IPS-18c (cell line): ENCODE results near the gene LRBA.

Experiments
- H3K4me3 ChIP-seq: 2 replicates; pipeline ENCODE4 v1.7.0; 2013; ENCODE audit warnings: low read depth, mild to moderate bottlenecking, low read length, moderate library complexity; ENCODE audit not compliant: insufficient read depth
- H3K9me3 ChIP-seq: one replicate; pipeline ENCODE4 v1.6.1; 2013; ENCODE audit warnings: mild to moderate bottlenecking, low read length, moderate library complexity; ENCODE audit not compliant: control insufficient read depth, insufficient read depth

LRBA gene

DNA sequence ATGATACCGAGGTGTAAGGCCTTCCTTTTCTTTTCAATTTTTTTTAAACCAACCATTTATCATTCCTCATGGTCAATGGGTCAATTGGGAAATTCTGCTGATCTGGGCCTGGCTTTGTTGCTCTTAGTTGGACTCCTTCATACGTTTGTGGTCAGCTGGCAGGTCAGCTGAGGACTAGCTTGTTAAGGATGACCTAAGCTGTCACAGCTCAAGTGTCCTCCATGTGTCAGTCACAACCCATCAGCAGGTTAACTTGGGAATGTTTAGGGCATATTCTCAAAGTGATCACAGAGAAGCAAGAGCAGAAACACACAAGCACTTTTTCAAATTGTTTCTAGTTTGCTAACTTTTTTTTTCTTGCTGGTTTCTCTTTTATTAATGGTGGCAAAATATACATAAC, 550.6 kb downstream of the LRBA start:
- H3K9me3 ChIP-seq, result no peaks in the 10 kb centered on the region
- H3K4me3 ChIP-seq, result no peak overlapping the region

DNA sequence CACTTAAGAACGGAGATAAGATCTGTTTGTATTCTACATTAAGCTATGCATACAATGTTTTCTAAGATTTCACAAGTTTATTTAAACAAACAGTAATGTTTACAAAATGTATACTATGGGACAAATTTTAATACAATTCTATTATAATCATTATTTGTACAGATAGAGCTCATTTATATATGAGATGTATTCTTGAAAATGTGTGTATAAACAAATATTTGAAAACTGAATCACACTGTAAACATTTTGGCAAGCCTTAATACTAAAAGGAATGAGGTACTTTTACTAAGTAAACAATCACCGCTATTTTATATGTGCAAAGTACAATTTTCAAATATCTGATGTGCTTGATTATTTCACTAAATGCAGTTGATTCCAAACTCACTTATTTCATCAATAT, 552.3 kb downstream of the LRBA start:
- no peaks in the 10 kb centered on the region for H3K9me3 ChIP-seq
- no peak overlapping the region for H3K4me3 ChIP-seq

DNA sequence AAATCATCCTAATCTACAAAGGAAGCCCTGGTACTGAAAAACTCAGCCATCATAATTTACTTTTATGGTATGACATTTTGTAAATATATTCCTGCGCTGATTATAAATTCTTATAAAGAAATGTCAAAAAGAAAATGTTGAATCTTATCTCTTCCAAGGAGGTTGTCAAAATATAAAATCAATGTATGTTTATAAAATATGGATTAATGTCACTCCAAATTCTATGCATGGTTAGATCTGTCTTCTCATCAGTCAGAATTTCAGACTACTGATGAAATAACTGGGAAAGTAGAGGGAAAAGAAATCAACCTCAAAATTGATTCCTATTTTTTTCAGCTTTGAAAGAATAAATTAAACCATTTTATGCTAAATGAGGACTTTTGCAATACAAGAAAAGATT, 553.1 kb downstream of the LRBA start:
- H3K9me3 ChIP-seq, result no peaks in the 10 kb centered on the region
- no peak overlapping the region for H3K4me3 ChIP-seq

DNA sequence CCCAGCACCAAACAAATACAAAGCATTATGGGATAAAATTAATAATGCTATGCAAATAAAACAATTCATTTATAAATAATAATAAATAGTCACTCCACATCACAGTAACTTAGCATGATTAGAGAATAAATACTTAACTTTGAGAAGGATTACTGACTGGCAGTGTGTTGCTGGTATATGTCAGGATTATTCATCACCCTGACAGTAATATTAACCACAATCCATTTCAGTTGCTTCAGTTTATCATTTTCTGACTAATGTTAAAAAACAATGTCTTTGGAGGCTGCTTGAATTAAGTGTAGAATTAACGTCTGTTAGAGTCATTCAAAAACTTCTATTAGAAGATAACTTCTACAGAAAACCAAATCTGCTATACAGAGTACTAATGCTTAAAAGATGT, 557.3 kb downstream of the LRBA start:
- Histone ChIP-seq H3K4me3 (no peak overlapping the region), H3K9me3 (no peaks in the 10 kb centered on the region)

DNA sequence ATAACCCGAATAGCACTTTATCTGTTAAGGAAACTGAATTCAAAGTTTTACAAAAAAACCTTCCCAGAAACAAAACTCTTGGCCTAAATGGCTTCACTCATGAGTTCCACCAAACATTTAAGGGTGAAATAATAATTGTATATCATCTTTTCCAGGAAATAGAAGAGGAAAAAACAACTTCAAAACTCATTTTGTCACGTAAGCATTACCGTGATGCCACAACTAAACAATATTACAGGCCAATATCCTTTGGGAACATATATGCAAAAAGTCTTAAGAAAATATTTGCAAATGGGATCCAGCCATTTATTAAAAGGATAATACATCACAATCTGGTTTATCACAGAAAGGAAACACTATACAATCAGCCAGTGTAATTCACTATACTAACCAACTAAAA, 563.2 kb downstream of the LRBA start:
- Histone ChIP-seq H3K9me3 (no peaks in the 10 kb centered on the region), H3K4me3 (no peak overlapping the region)

DNA sequence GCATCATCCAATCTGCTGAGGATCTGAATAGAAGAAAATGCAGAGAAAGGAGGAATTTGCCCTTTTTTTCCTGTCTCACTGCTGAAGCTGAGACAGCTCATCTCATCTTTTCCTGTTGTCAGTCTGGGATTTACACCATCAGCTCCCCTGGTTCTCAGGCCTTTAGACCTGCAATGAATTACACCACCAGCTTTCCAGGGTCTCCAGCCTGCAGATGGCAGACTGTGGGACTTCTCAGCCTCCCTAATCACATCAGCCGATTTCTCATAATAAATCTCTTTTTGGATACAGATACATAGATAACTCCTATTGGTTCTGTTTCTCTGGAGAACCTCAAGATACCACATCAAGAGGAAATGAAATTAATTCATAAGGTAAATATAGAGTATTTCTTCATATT, 567.7 kb downstream of the LRBA start:
- no peaks in the 10 kb centered on the region for H3K9me3 ChIP-seq
- no peak overlapping the region for H3K4me3 ChIP-seq

DNA sequence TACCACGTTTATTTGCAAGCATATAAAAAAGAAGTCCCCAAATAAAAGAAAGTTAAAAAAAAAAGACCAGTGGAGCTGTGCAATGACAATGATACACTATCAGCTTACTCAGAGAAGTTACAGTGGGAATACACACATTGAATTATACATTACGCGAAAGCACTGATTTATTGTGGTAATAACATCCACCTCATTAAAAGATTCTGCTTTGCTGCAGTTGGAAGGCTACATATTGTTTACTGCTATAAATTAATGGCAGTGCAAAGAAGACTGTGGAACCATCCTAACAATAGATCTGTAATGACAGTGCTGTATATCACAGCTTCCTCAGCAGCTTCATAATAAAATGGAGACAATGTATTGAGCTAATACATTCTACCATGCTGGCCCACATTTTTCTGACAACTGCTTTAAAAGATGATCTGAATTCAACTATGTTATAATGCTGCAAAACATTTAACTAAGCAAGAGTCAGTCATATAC, 575.6 kb downstream of the LRBA start:
- Histone ChIP-seq H3K4me3 (no peak overlapping the region), H3K9me3 (no peaks in the 10 kb centered on the region)

DNA sequence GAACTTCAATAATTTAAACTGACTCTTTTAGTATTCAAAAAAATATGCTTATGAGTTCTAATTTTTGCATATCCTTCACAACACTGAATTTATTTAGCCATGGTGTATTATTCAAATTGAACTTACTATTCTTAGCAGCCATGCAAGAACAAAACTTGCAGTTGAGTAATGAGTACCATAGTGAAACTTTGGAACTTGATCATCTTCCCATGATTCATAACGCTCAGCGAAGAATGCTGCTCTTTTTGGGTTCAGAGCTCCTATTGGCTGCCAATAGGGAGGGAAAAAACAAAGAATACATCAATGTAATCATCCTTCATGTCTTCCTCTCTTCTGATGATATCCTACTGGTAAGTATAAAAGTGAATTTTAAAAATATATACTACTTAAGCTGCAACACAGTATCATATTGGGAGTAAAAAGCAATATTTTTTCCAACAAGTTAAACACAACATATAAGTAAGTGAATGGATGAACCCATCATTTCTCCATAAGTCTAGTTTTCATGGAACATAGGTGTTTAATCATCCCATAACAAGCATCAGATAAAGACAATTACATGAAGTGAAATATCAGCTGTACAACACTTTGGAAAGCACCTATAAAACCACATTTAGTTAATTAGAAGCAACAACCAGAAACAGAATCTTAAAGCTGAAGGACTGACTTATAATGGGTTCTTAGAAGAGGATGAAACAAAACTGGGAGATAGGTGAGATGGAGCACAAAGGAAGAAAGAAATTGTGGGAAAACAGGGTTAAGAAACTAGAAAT, 578.3 kb downstream of the LRBA start:
- Histone ChIP-seq H3K9me3 (no peaks in the 10 kb centered on the region), H3K4me3 (no peak overlapping the region)

DNA sequence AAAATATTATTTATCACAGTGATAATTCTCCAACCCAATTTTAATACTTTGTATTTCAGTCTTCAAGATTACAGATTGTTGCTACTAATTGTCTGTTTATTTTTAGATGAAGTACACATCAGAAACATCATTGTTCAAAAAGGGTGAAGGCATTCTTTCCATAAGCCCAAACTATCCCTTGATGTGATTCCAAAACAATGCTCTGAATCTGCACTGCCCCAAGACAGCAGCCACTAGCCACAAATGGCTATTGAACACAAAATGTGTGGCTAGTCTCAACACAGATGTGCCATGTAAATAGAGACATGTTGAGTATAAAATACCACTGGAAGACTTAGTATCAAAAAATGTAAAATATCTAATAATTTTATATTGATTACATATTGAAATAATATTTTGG, 583.9 kb downstream of the LRBA start:
- no peaks in the 10 kb centered on the region for H3K9me3 ChIP-seq

DNA sequence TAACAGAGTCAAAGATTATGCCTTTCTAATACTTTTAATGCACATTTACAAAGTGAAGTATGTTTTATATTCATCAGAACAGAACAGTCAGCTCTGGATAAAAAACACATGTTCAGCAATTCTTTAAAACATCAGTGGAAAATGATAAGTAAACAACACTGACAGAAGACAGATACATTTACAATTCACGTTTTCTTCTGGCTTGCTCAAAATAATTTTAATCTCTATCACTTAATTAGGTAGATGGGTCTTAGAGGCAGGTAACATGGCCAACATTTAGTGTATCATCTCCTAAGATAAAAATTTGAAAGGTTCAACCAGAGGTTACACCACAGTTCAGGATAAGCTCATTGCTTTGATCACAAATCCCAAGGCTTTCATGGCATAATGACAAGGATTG, 589.9 kb downstream of the LRBA start:
- H3K4me3 ChIP-seq, result no peak overlapping the region

More for the DNA sequence above, 583.9 kb downstream of the LRBA start:
- no peak overlapping the region for H3K4me3 ChIP-seq

DNA sequence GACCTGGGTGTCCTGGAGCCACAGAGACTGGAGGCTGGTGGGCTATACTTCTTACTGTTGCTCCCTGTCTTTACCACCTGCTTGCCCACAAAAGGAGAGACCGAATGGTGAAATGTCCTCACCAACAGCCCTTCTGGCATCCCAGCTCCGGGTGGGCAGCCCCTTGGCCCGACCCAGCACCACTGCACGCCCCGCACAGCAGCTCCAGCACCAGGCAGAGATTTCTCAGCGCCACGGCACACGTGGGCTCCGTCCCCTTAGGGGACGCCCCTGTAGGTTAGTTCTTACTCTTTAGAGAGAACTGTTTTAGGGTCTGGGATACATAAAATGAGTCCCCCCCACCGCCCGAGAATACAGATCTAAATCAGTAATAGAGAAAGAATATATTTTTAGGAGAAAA, 591.6 kb downstream of the LRBA start:
- Histone ChIP-seq H3K4me3 (no peak overlapping the region), H3K9me3 (peaks cover 2% of the 10 kb centered on the region)

More for the DNA sequence above, 589.9 kb downstream of the LRBA start:
- H3K9me3 ChIP-seq, result peaks cover 2% of the 10 kb centered on the region

DNA sequence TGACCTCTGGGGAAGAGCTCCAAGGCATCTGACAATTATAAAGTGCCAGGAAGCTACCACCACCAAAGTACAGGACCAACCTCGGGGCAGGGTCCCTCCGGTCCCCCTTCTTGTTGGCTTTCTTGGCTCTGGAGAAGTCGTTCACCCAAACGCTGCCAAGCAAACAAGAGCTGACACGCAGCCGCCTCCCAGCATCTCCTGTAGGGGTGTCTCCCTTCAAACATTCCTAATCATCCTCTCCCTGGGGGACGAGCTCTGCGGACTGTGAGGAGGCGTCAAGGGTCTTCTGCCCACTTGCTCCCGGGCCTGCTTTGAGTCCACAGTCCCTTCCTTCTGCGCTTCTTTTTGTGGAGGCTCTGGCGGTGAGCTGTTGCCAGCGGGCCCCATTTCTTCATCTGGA, 592.0 kb downstream of the LRBA start:
- Histone ChIP-seq H3K9me3 (peaks cover 2% of the 10 kb centered on the region), H3K4me3 (no peak overlapping the region)

DNA sequence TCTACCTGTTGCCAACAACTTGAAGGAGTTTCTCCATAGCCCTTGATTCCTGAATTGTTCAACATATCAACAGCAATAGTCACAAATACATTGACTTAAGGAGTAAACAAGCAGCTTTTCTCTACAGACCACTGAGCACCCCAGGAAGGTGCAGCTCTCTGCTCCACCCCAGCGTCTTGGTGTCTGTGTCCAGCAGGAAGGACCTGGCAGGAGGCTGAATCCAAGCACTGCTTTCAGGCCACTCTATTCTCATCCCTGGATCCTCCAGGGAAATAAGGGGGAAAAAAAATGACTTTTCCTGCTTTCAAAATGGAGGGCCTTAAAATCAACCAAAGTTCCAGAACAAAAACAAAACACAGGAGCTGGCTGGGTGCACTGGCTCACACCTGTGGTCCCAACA, 593.5 kb downstream of the LRBA start:
- Histone ChIP-seq H3K9me3 (peaks cover 2% of the 10 kb centered on the region), H3K4me3 (no peak overlapping the region)

DNA sequence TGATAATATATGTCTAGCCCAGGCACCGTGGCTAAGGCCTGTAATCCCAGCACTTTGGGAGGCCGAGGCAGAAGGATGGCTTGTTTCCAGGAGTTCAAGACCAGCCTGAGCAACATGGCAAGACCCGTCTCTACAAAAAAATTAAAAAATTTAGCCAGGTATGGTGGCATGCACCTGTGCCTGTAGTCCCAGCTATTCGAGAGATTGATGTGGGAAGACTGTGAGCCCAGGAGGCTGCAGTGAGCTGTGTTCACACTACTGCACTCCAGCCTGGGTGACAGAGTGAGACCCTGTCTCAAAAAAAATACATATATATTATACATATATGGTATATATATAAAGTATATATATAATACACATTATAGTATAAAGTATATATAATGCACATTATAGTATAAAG, 595.1 kb downstream of the LRBA start:
- Histone ChIP-seq H3K4me3 (no peak overlapping the region), H3K9me3 (peaks cover 2% of the 10 kb centered on the region)

DNA sequence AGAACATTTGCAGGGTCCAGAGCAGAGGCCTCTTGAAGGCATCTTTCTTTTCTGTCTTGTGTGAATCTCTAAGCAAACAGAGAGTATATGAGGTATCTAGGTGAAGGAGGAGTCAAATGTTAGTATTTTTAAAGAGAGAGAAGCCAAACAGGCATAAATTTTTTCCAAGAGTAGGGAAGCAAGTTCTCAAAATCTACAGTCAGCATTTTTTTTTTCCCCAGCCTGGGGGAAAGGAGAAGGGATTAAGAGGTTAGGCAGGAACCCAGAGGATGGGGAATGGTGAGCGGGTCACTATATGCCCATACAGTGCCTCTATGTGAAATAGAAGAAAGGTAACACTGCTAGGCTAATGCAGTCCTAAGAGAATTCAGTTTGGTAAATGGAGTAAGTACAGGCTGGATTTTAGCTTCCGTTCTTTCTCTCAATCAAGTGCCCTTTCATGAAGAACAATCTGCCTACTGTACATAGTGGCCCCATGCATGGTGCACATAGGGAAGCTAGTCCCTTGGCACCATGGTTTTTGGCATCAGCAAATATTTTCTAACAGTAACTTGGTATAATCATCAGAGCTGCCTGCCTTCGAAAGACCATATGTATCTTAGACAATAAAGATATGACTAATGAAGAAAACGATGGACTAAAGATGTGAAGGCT, 596.2 kb downstream of the LRBA start:
- peaks cover 2% of the 10 kb centered on the region for H3K9me3 ChIP-seq
- H3K4me3 ChIP-seq, result no peak overlapping the region

DNA sequence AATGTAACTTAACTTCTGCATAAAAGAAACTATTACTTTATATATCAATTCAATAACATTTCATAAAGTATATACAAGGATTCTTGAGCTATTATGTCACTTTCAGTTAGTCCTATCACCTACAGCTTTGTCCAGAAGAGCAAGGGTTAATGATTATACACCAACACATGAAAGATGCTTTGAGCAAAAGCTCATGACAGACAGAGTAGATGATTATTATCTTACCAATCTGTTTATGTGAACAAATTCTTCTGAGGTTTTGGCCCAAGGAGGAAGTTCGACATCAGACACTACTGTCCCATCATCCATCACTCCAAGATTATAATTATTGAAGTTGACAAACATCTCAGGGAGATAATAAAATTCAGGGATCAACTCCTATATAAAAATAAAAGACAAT, 599.9 kb downstream of the LRBA start:
- H3K9me3 ChIP-seq, result no peaks in the 10 kb centered on the region
- H3K4me3 ChIP-seq, result no peak overlapping the region

DNA sequence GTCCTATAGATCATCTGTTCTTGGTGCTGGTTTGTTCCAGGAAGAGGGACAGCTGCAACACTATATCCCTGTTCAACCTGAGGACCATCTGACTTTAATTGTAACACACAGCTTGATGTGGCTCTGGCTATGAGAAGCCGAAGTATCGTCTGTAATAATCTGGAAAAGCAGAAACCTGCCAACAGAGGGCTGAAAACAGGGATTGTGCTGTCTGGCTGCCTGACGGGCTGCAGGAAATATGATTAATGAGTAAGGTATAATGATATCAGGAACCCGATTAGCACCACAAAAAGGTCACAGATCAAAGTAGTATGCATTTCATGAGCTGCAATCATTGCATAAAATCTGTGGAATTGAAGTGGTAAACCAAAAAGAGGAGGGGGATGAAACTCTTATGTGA, 603.6 kb downstream of the LRBA start:
- Histone ChIP-seq H3K4me3 (no peak overlapping the region), H3K9me3 (no peaks in the 10 kb centered on the region)

DNA sequence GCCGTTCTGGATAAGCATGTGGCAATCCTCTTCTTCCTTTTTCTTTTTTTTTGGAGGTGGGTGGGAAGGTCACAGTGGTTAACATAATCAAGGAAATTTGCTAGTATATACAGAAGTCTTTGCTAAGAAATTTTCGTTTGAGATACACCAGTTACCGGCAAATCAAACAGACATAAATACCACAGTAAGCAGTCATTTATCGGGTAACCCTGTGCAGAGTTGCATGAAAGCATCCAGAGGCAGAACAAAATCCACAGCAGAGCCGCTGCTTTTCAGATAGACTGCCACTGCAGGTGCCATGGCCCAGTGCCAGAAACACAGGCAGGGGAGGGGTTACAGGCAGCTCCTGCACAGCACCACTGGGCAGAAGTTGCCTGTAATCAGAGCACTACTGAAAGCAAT, 612.2 kb downstream of the LRBA start:
- Histone ChIP-seq H3K9me3 (no peaks in the 10 kb centered on the region), H3K4me3 (no peak overlapping the region)
